ENCODE data around the gene PREX1. TPM values are rescaled to one million over a fixed set of nuclear protein-coding genes. Genes with fewer than 3 reads are reported as not detected.

Gene PREX1
- total and polyA plus RNA-seq, 2 of the 4 experiments (the other 2 are of a cell fraction), result 0.67 to 0.72 TPM

- intact Hi-C loops (cut with micrococcal nuclease) (no loop called here), dilution Hi-C loops (cut with HindIII; ENCODE audit: low sequenced_read_pairs, unreplicated experiment) (no loop called here), in situ Hi-C loops (cut with MboI; ENCODE audit: low sequenced_read_pairs) (loop anchor here (25.0 kb wide), 1 partner anchor 103 kb away; no protein-coding TSS in a partner anchor)
- no peak overlapping the region for H4K8ac ChIP-seq (ENCODE audit: low read depth in 2 of 2, low read length in 2 of 2)
- peaks cover 7% of the 10 kb centered on the region for H3K27me3 ChIP-seq (ENCODE audit: control insufficient read depth, insufficient read depth, low read length)
- no peak overlapping the region for H2AK5ac ChIP-seq (ENCODE audit: low read depth, low read length)
- ChIA-PET CTCF (no interaction called here), POLR2A (ENCODE audit: unreplicated experiment) (no interaction called here)
- no peak overlapping the region for H2AFZ ChIP-seq (replicated peaks; ENCODE audit: low read length, poor library complexity)
- no peaks in the 10 kb centered on the region for H3K9me1 ChIP-seq (ENCODE audit: insufficient read depth, low read length)
- no peak overlapping the region for H2BK120ac ChIP-seq (ENCODE audit: low read depth, low read length)
- H2BK20ac ChIP-seq (ENCODE audit: low read depth, low read length), result no peak overlapping the region
- no CpG with 5 or more reads among the region's 5 CpGs for WGBS, 2 experiments (ENCODE audit: extremely low coverage in 2 of 2, insufficient read length in 1 of 2)
- H3K4ac ChIP-seq (ENCODE audit: low read depth, low read length), result no peak overlapping the region
- no peak overlapping the region for H4K91ac ChIP-seq (ENCODE audit: insufficient read depth, low read depth, low read length)
- H3K4me3 ChIP-seq (ENCODE audit: insufficient read depth, low read depth, low read length), result no peak overlapping the region
- H3K36me3 ChIP-seq (ENCODE audit: control insufficient read depth, insufficient read depth, low read length), result no peaks in the 10 kb centered on the region
- H3K79me1 ChIP-seq (ENCODE audit: low read depth in 1 of 2, low read length in 2 of 2), result no peaks in the 10 kb centered on the region
- H4K20me1 ChIP-seq (ENCODE audit: insufficient read depth, low read length), result no peaks in the 10 kb centered on the region
- no peak overlapping the region for H3K18ac ChIP-seq (ENCODE audit: low read depth, low read length)
- H3K9ac ChIP-seq (ENCODE audit: low read depth, low read length), result no peak overlapping the region
- DNase-seq, result no peak
- BruUV-seq (replicated peaks), result no TSS peak
- no peaks in the 10 kb centered on the region for H3K9me3 ChIP-seq (ENCODE audit: control insufficient read depth, insufficient read depth, low read length)
- no peak overlapping the region for H2AK9ac ChIP-seq (replicated peaks; ENCODE audit: low read depth, low read length, poor library complexity)
- TF ChIP-seq CHD1 (IDR thresholded peaks at IDR 0.05; ENCODE audit: low read depth, low read length) (no peak), RFX5 (IDR thresholded peaks at IDR 0.05; ENCODE audit: low read depth, low read length) (no peak), NFE2L2 (IDR thresholded peaks at IDR 0.05; ENCODE audit: low read depth, low read length) (no peak)
- no peak overlapping the region for H3K4me2 ChIP-seq (ENCODE audit: low read depth, low read length)
- H4K5ac ChIP-seq (ENCODE audit: low read depth, low read length), result no peak overlapping the region
- H2BK15ac ChIP-seq (ENCODE audit: low read depth, low read length), result no peak overlapping the region
- H2BK5ac ChIP-seq (ENCODE audit: low read depth, low read length, poor library complexity, severe bottlenecking), result no peak overlapping the region
- H3K14ac ChIP-seq (replicated peaks; ENCODE audit: low read depth, low read length), result no peak overlapping the region
- no peak overlapping the region for H3K23ac ChIP-seq (ENCODE audit: low read depth, low read length)
- peaks cover 2% of the 10 kb centered on the region; the same call in 1 of the 2 replicates for H3K4me1 ChIP-seq (ENCODE audit: control insufficient read depth, insufficient read depth, low read length)
- H3K27ac ChIP-seq (ENCODE audit: insufficient read depth, low read length), result no peak overlapping the region
- no peak overlapping the region for H3K56ac ChIP-seq (ENCODE audit: extremely low read depth, insufficient read depth, low read length)
- ATAC-seq (ENCODE audit: low read depth), result no peak
These were observed 43.5 kb downstream of the PREX1 start for GRCh38 chr20:48784273-48784641.
